ES-I3 (cell line): ENCODE measurements around the gene RPS5.
"Not testable (repeated sequence)": the region's sequence is repeated elsewhere in the genome, so short reads cannot be mapped to it uniquely, and the experiment has no call there.

Experiments
- H3K36me3 ChIP-seq: 2 replicates; pipeline ENCODE4 v1.6.1; 2013; ENCODE audit warnings: mild to moderate bottlenecking, low read length, control low read depth, moderate library complexity; ENCODE audit not compliant: insufficient read depth
- H3K4me1 ChIP-seq: 2 replicates; pipeline ENCODE4 v1.6.1; 2013; ENCODE audit warnings: mild to moderate bottlenecking, control low read depth, low read length; ENCODE audit not compliant: insufficient read depth
- H3K9ac ChIP-seq: 2 replicates; pipeline ENCODE4 v1.6.1; 2013; ENCODE audit warnings: low read depth, mild to moderate bottlenecking, low read length, moderate library complexity
- H3K9me3 ChIP-seq: 2 replicates; pipeline ENCODE4 v1.6.1; 2013; ENCODE audit warnings: mild to moderate bottlenecking, low read length, moderate library complexity; ENCODE audit not compliant: control insufficient read depth, insufficient read depth

The RPS5 gene

DNA sequence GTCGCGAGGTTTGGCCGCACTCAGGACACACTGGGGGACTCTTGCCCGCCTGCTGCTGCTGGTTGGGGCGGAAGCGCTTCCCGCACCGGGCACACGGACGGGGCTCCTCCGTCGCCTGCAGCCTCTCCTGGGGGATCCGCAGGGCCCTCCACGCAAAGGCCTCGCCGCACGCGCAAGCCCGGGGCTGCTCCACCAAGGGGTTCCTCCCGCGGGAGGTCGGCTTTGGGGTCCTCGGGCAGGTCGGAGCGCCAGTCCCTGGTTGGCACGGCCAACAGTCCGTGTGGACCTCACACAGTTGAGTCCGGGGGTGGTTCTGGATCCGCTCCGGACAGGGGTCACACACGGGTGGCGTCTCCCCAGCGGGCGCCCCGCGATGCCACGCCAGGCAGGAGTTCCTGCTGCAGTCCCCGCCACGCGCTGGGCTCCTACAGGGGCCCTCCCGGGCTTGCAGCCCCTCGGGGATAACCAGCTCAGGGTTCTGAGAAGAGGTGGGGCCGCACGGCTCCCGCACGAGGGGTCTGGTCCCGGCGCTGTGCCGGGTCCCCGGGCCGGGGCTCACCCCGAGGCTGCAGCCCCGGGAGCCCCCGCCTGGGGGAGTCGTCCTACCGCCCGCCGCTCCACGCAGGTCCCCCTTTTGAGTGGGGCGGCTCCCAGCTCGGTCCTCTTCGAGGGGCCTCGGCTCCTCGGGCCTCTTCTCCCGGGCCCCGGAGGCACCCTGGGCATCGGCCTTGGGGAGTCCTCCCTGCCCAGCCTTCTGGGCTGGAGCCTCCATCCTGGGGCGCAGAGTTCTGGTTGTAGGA lies 18.3 kb upstream of the RPS5 start:
- Histone ChIP-seq H3K9ac (no peak overlapping the region), H3K4me1 (no peaks in the 10 kb centered on the region), H3K36me3 (no peaks in the 10 kb centered on the region), H3K9me3 (no peaks in the 10 kb centered on the region)

DNA sequence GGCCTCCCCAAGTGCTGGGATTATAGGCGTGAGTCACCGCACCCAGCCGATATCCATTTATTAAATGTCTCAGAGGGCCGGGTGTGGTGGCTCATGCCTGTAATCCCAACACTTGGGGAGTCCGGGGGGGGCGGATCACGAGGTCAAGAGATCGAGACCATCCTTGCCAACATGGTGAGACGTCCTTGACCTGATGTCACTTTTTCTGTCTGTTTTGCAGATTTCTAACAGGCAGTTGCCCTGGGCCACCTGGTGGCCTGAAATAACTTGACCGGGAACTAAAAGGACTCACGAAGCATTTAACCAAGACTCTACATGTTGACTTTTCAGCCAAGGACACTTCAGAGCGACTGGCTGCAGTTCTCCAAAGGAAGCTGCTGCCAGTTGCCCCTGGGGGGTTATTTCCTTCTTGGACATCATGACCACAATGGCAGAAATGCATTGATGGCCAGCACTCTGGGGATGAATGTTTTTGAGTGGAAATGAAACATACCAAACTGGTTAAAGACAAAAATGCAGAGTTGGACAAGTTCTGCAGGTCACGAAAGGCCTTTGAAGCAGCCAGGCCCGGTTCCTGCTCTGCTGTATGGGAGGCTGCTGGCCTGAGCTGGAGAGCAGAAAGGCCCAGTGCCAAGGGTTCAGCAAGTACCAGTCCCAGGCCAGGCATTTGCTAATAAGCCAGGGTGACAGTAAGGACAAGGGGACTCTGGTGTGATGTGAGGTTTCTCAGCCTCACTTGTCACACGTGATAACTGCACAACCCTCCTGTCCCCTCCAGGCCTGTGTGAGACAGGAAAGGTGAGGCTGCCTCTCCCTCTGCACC lies 14.5 kb upstream of the RPS5 start:
- Histone ChIP-seq H3K36me3 (no peaks in the 10 kb centered on the region), H3K9ac (no peak overlapping the region), H3K4me1 (no peaks in the 10 kb centered on the region), H3K9me3 (no peaks in the 10 kb centered on the region)

DNA sequence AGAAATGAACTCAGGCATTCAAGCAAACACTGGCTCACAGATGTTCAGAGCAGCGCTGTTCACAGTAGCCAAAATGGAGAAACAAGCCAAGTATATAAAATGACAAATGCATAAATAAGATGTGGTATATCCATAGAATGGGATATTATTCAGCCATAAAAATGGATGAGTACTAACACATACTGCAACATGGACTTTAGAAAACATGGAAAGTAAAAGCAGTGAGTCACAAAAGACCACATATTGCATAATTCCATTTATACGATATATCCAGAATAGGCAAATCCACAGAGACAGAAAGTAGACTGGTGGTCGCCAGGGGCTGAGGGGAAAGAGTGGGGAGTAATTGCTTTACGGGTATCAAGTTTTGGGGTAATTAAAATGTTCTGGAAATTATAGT lies 12.9 kb upstream of the RPS5 start:
- Histone ChIP-seq H3K36me3 (no peaks in the 10 kb centered on the region), H3K9ac (no peak overlapping the region), H3K4me1 (no peaks in the 10 kb centered on the region), H3K9me3 (no peaks in the 10 kb centered on the region)

- not testable (repeated sequence) for H3K9me3 ChIP-seq, H3K4me1 ChIP-seq, H3K9ac ChIP-seq, H3K36me3 ChIP-seq
Measured at GRCh38 chr19:58376724-58377123, 10.3 kb upstream of the RPS5 start.

- Histone ChIP-seq H3K4me1 (no peaks in the 10 kb centered on the region), H3K9me3 (no peaks in the 10 kb centered on the region), H3K9ac (no peak overlapping the region), H3K36me3 (no peaks in the 10 kb centered on the region)
Measured at GRCh38 chr19:58379246-58379645, 7.8 kb upstream of the RPS5 start.

DNA sequence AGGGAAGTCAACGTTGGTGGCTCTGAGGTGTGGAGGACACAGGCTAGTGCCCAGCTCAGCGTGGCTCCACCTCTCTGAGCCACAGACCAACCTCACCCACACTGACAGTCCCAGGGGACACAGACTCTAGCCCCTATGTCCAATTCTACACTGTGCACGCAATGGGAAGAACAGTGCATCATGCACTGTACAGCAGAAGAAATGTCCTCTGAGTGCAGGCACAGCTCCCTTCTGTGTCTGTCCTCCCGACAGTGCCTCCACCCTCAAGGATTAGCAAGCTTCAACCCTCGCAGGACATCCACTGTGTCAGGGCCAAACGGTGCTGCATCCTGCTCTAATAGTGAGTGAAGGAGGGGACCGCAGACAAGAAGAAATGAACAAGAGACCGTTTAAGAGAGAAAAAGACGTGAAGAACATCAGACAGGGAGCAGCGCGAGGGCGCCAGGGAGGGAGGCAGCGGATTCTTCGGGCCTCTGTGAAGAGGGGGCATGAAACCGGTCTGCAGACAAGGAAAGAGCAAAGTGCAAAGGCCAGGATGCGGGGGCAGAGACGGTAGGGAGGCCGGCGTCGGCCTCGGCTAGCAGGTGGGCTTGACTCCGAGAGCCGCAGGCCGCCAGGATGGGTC lies 6.9 kb upstream of the RPS5 start:
- H3K4me1 ChIP-seq = no peaks in the 10 kb centered on the region

DNA sequence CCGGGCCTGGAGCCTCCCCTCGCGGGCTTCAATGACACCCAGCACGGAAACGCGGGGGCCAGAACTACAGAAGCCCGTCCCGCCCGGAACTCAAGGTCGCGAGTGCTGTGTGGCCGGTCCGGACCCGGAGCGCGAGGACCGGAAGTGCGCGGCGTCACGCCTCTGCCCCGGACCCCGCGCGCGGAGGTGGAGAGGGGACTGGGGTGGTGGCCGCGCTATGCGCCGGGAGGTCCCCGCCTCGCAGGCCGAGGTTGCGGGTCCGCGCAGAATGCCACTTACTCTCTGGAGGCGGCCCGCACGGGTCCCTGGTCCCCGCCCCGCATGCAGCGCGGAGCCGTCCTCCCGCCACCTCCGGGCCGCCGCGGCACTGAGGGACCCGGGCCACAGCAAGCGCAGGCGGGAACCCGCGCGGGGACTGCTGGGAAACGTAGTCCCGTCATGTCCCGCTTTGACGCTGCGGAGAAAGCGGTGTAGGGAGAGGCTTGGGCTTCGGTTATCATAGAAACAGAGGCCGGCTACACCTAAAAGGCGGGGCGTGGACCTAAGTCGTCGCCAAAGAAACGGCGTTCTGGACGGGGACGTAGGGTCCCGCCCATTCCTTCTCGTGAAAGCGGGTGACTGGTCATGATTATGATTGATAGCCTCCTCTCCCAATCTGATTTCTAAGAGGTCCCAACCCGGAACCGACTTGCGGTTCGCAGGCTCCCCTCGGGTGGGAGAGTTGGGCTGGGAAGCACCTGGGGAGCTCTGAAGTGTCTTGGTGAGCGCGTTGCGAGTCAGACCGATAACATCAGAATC lies 6.2 kb upstream of the RPS5 start, which contains the start of gene ZNF837:
Gene ZNF837, minus strand, starts transcription at position 369 of the 798 bp plus-strand sequence. CDS start 11,698 bp downstream, outside the sequence.
- H3K4me1 ChIP-seq = peaks cover 7% of the 10 kb centered on the region; the same call in 1 of the 2 replicates

More for the DNA sequence above, 6.9 kb upstream of the RPS5 start:
- H3K9ac ChIP-seq = peak overlapping the region; percentile 95
- no peaks in the 10 kb centered on the region for H3K9me3 ChIP-seq
- no peaks in the 10 kb centered on the region for H3K36me3 ChIP-seq

GRCh38 chr19:58381460-58382212 lies 5.4 kb upstream of the RPS5 start:
- Histone ChIP-seq H3K9me3 (no peaks in the 10 kb centered on the region), H3K4me1 (peaks cover 7% of the 10 kb centered on the region; the same call in 1 of the 2 replicates), H3K36me3 (no peaks in the 10 kb centered on the region), H3K9ac (peak overlapping the region; percentile 95)

More for the DNA sequence above, 6.2 kb upstream of the RPS5 start, which contains the start of gene ZNF837:
- H3K9ac ChIP-seq = peak within 1 kb of the TSS; percentile 95
- H3K36me3 ChIP-seq = no peaks in the 10 kb centered on the region
- H3K9me3 ChIP-seq = no peaks in the 10 kb centered on the region

DNA sequence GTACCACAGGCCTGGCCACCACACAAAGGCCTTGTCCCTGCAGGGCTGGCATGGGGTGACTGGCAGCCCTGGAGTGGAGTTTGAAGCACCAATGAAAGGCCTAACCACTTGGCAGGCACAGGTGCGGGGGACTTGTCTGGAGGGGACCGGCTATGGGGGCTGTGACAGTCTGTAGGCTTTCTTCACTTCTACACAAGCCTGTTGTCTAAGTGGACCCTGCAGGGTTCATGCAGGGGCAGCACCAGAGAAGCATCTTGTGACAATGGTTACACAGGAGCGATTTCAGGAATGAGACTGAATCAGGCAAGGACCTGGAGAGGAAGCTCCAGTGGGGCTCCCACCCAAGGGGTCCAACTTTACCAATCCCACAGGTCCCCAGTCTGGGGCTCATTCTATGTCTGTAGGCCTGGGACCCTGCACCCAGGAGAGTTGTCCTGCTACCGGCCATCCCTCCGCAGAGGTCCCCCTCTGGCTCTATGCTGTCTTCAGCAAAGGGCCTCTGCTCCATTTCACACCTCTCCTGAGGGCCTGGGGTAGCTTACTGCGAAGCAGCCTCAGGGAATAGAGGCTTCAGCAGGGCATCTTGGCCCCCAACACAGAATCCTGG lies 4.0 kb upstream of the RPS5 start:
- Histone ChIP-seq H3K9ac (no peak overlapping the region), H3K9me3 (no peaks in the 10 kb centered on the region), H3K4me1 (peaks cover 7% of the 10 kb centered on the region; the same call in 1 of the 2 replicates), H3K36me3 (peaks cover 2% of the 10 kb centered on the region)

- Histone ChIP-seq H3K9me3 (no peaks in the 10 kb centered on the region), H3K9ac (peak overlapping the region; percentile 90), H3K36me3 (peaks cover 15% of the 10 kb centered on the region), H3K4me1 (peaks cover 7% of the 10 kb centered on the region; the same call in 1 of the 2 replicates)
Measured at GRCh38 chr19:58385313-58385890, 1.7 kb upstream of the RPS5 start.

- peak overlapping the region; percentile 90 for H3K9ac ChIP-seq
- H3K9me3 ChIP-seq = no peaks in the 10 kb centered on the region
- H3K36me3 ChIP-seq = peaks cover 19% of the 10 kb centered on the region
- peaks cover 7% of the 10 kb centered on the region; the same call in 1 of the 2 replicates for H3K4me1 ChIP-seq
Measured at GRCh38 chr19:58385891-58386575, 1.0 kb upstream of the RPS5 start.
